ENCODE data around the gene NLRP6. TPM values are rescaled to one million over a fixed set of nuclear protein-coding genes. Genes with fewer than 3 reads are reported as not detected.
"Not testable (repeated sequence)": the region's sequence is repeated elsewhere in the genome, so short reads cannot be mapped to it uniquely, and the experiment has no call there.

NLRP6 gene
- total and polyA plus RNA-seq, 4 donors, result 0.66 to 6.1 (median 0.88) TPM; not detected in 1

GRCh38 chr11:319888-320273, 41.7 kb downstream of the NLRP6 start:
- Histone ChIP-seq H3K27ac (ENCODE audit: low read depth in 1 of 2, low read length in 2 of 2) (peak overlapping the region; percentile 58 to 97), H3K4me3 (ENCODE audit: low read length in 2 of 2) (peak overlapping the region in 1 of 2 donors; percentile 87)
- intact Hi-C loops (cut with DNase I), result loop anchor here in 1 of 2 donors (5.0 kb wide), 1 partner anchor 37 kb away; no protein-coding TSS in a partner anchor
- H3K36me3 ChIP-seq (ENCODE audit: control insufficient read depth in 1 of 2, insufficient read depth in 2 of 2, low read length in 1 of 2); H3K27me3 ChIP-seq (ENCODE audit: control insufficient read depth in 1 of 2, insufficient read depth in 2 of 2, low read length in 1 of 2); DNase-seq; H3K4me1 ChIP-seq (ENCODE audit: control insufficient read depth in 1 of 2, insufficient read depth in 2 of 2, low read length in 2 of 2); H3K9me3 ChIP-seq (ENCODE audit: control insufficient read depth, low read length): not testable (repeated sequence)
- 0 to 2% methylated on average over 6 to 10 of the region's 10 CpGs for WGBS, 2 donors
- ATAC-seq (ENCODE audit: low FRiP score), result peak; percentile 0

GRCh38 chr11:324156-324555, 45.9 kb downstream of the NLRP6 start:
- Histone ChIP-seq H3K27me3 (ENCODE audit: control insufficient read depth in 1 of 2, insufficient read depth in 2 of 2, low read length in 1 of 2) (no peaks in the 10 kb centered on the region), H3K4me1 (ENCODE audit: control insufficient read depth in 1 of 2, insufficient read depth in 2 of 2, low read length in 2 of 2) (no peaks in the 10 kb centered on the region), H3K36me3 (ENCODE audit: control insufficient read depth in 1 of 2, insufficient read depth in 2 of 2, low read length in 1 of 2) (no peaks in the 10 kb centered on the region), H3K9me3 (ENCODE audit: control insufficient read depth, low read length) (no peaks in the 10 kb centered on the region), H3K4me3 (ENCODE audit: low read length in 2 of 2) (no peak overlapping the region), H3K27ac (ENCODE audit: low read depth in 1 of 2, low read length in 2 of 2) (no peak overlapping the region)
- 84 to 85% methylated on average over 11 of the region's 11 CpGs for WGBS, 2 donors
- intact Hi-C loops (cut with DNase I), result loop anchor here in 1 of 2 donors (5.0 kb wide), 1 partner anchor 33 kb away; no protein-coding TSS in a partner anchor
- ATAC-seq (ENCODE audit: low FRiP score) (no peak), DNase-seq (peak in 1 of 2 donors; percentile 41)

GRCh38 chr11:324593-325517, 46.6 kb downstream of the NLRP6 start:
- not testable (repeated sequence) for H3K4me1 ChIP-seq (ENCODE audit: control insufficient read depth in 1 of 2, insufficient read depth in 2 of 2, low read length in 2 of 2); H3K9me3 ChIP-seq (ENCODE audit: control insufficient read depth, low read length); H3K36me3 ChIP-seq (ENCODE audit: control insufficient read depth in 1 of 2, insufficient read depth in 2 of 2, low read length in 1 of 2); ATAC-seq (ENCODE audit: low FRiP score); H3K27ac ChIP-seq (ENCODE audit: low read depth in 1 of 2, low read length in 2 of 2); H3K27me3 ChIP-seq (ENCODE audit: control insufficient read depth in 1 of 2, insufficient read depth in 2 of 2, low read length in 1 of 2); H3K4me3 ChIP-seq (ENCODE audit: low read length in 2 of 2)
- peak in 1 of 2 donors; percentile 77 for DNase-seq
- intact Hi-C loops (cut with DNase I), result loop anchor here in 1 of 2 donors (5.0 kb wide), 1 partner anchor 32 kb away; no protein-coding TSS in a partner anchor
- WGBS, 2 donors, result 49 to 51% methylated on average over 25 to 30 of the region's 34 CpGs

GRCh38 chr11:325796-326591, 47.8 kb downstream of the NLRP6 start:
- Histone ChIP-seq H3K4me3 (ENCODE audit: low read length in 2 of 2) (no peak overlapping the region), H3K27ac (ENCODE audit: low read depth in 1 of 2, low read length in 2 of 2) (no peak overlapping the region), H3K27me3 (ENCODE audit: control insufficient read depth in 1 of 2, insufficient read depth in 2 of 2, low read length in 1 of 2) (no peaks in the 10 kb centered on the region), H3K4me1 (ENCODE audit: control insufficient read depth in 1 of 2, insufficient read depth in 2 of 2, low read length in 2 of 2) (no peaks in the 10 kb centered on the region), H3K9me3 (ENCODE audit: control insufficient read depth, low read length) (no peaks in the 10 kb centered on the region), H3K36me3 (ENCODE audit: control insufficient read depth in 1 of 2, insufficient read depth in 2 of 2, low read length in 1 of 2) (no peaks in the 10 kb centered on the region)
- DNase-seq (peak in 1 of 2 donors; percentile 70), ATAC-seq (ENCODE audit: low FRiP score) (peak; percentile 7)
- WGBS, 2 donors, result 89 to 93% methylated on average over 30 of the region's 30 CpGs
- intact Hi-C loops (cut with DNase I), result no loop called here

- DNase-seq, result no peak
- no peaks in the 10 kb centered on the region for H3K27me3 ChIP-seq (ENCODE audit: control insufficient read depth in 1 of 2, insufficient read depth in 2 of 2, low read length in 1 of 2)
- no peak overlapping the region for H3K27ac ChIP-seq (ENCODE audit: low read depth in 1 of 2, low read length in 2 of 2)
- WGBS, 2 donors, result 87 to 91% methylated on average over 6 of the region's 6 CpGs
- no peaks in the 10 kb centered on the region for H3K9me3 ChIP-seq (ENCODE audit: control insufficient read depth, low read length)
- ATAC-seq (ENCODE audit: low FRiP score), result peak; percentile 40
- no peaks in the 10 kb centered on the region for H3K4me1 ChIP-seq (ENCODE audit: control insufficient read depth in 1 of 2, insufficient read depth in 2 of 2, low read length in 2 of 2)
- no peaks in the 10 kb centered on the region for H3K36me3 ChIP-seq (ENCODE audit: control insufficient read depth in 1 of 2, insufficient read depth in 2 of 2, low read length in 1 of 2)
- intact Hi-C loops (cut with DNase I), result no loop called here
- H3K4me3 ChIP-seq (ENCODE audit: low read length in 2 of 2), result no peak overlapping the region
These were observed 48.3 kb downstream of the NLRP6 start for GRCh38 chr11:326592-326841.

GRCh38 chr11:326842-327580, 48.8 kb downstream of the NLRP6 start:
- Histone ChIP-seq H3K4me3 (ENCODE audit: low read length in 2 of 2) (no peak overlapping the region), H3K36me3 (ENCODE audit: control insufficient read depth in 1 of 2, insufficient read depth in 2 of 2, low read length in 1 of 2) (no peaks in the 10 kb centered on the region), H3K27me3 (ENCODE audit: control insufficient read depth in 1 of 2, insufficient read depth in 2 of 2, low read length in 1 of 2) (no peaks in the 10 kb centered on the region), H3K27ac (ENCODE audit: low read depth in 1 of 2, low read length in 2 of 2) (no peak overlapping the region), H3K4me1 (ENCODE audit: control insufficient read depth in 1 of 2, insufficient read depth in 2 of 2, low read length in 2 of 2) (no peaks in the 10 kb centered on the region), H3K9me3 (ENCODE audit: control insufficient read depth, low read length) (no peaks in the 10 kb centered on the region)
- peak; percentile 91 to 92 for DNase-seq
- WGBS, 2 donors, result 37 to 40% methylated on average over 19 of the region's 19 CpGs
- intact Hi-C loops (cut with DNase I), result no loop called here
- peak; percentile 83 for ATAC-seq (ENCODE audit: low FRiP score)

GRCh38 chr11:327581-327923, 49.3 kb downstream of the NLRP6 start:
- intact Hi-C loops (cut with DNase I), result no loop called here
- H3K9me3 ChIP-seq (ENCODE audit: control insufficient read depth, low read length), result no peaks in the 10 kb centered on the region
- DNase-seq (no peak), ATAC-seq (ENCODE audit: low FRiP score) (no peak)
- H3K36me3 ChIP-seq (ENCODE audit: control insufficient read depth in 1 of 2, insufficient read depth in 2 of 2, low read length in 1 of 2), result no peaks in the 10 kb centered on the region
- no peak overlapping the region for H3K4me3 ChIP-seq (ENCODE audit: low read length in 2 of 2)
- H3K27ac ChIP-seq (ENCODE audit: low read depth in 1 of 2, low read length in 2 of 2), result no peak overlapping the region
- H3K4me1 ChIP-seq (ENCODE audit: control insufficient read depth in 1 of 2, insufficient read depth in 2 of 2, low read length in 2 of 2), result no peaks in the 10 kb centered on the region
- no peaks in the 10 kb centered on the region for H3K27me3 ChIP-seq (ENCODE audit: control insufficient read depth in 1 of 2, insufficient read depth in 2 of 2, low read length in 1 of 2)
- 97% methylated on average over 3 of the region's 3 CpGs for WGBS, 2 donors

GRCh38 chr11:328012-328411, 49.8 kb downstream of the NLRP6 start:
- Histone ChIP-seq H3K9me3 (ENCODE audit: control insufficient read depth, low read length) (no peaks in the 10 kb centered on the region), H3K4me3 (ENCODE audit: low read length in 2 of 2) (no peak overlapping the region), H3K36me3 (ENCODE audit: control insufficient read depth in 1 of 2, insufficient read depth in 2 of 2, low read length in 1 of 2) (no peaks in the 10 kb centered on the region), H3K27me3 (ENCODE audit: control insufficient read depth in 1 of 2, insufficient read depth in 2 of 2, low read length in 1 of 2) (no peaks in the 10 kb centered on the region), H3K4me1 (ENCODE audit: control insufficient read depth in 1 of 2, insufficient read depth in 2 of 2, low read length in 2 of 2) (no peaks in the 10 kb centered on the region), H3K27ac (ENCODE audit: low read depth in 1 of 2, low read length in 2 of 2) (no peak overlapping the region)
- ATAC-seq (ENCODE audit: low FRiP score) (no peak), DNase-seq (peak in 1 of 2 donors; percentile 46)
- WGBS, 2 donors, result 97 to 99% methylated on average over 13 of the region's 13 CpGs
- intact Hi-C loops (cut with DNase I), result no loop called here

Measured in aorta (tissue), 5 donors.